IMR-90 (cell line): ENCODE measurements around the gene DNM3. TPM values are rescaled to one million over a fixed set of nuclear protein-coding genes. Genes with fewer than 3 reads are reported as not detected.
A peak's percentile ranks its signal among the peaks of the same experiment; 100 is the strongest.

Source experiments
- ATAC-seq: fragments of 200-7000 bp; cut with Tn5 transposase; 2 replicates; pipeline ENCODE4 v1.9.1; 2020; ENCODE audit warnings: low read depth, mild to moderate bottlenecking, moderate library complexity
- BruUV-seq: library from RNA; stranded (reverse); fragments of 400-500 nt; replicated peaks from 2 replicates; lab custom pipeline; 2021; lab: Mats Ljungman, UMichigan
- CTCF ChIA-PET: fragments of 300-600 bp; formaldehyde crosslinking; extraction: SDS; loops from one replicate; lab custom pipeline; 2021; ENCODE audit warnings: antibody characterized with exemption; lab: Yijun Ruan, JAX
- POLR2A ChIA-PET: fragments of 300-600 bp; sonication (Branson Sonifier 250); formaldehyde crosslinking; loops from one replicate; lab custom pipeline; 2022; ENCODE audit warnings: antibody characterized with exemption; ENCODE audit not compliant: unreplicated experiment; lab: Charles Lee
- DNase-seq: peaks from one replicate; pipeline ENCODE4 v3.0.0; 2013
- H2AFZ ChIP-seq: replicated peaks from 2 replicates; pipeline ENCODE3; 2013; ENCODE audit warnings: low read length, mild to moderate bottlenecking; ENCODE audit not compliant: poor library complexity
- H2AK5ac ChIP-seq: 2 replicates; pipeline ENCODE4 v1.6.1; 2013; ENCODE audit warnings: low read depth, low read length, inconsistent platforms
- H2AK9ac ChIP-seq: replicated peaks from 2 replicates; pipeline ENCODE3; 2013; ENCODE audit warnings: mild to moderate bottlenecking, low read depth, low read length, moderate library complexity; ENCODE audit not compliant: poor library complexity
- H2BK120ac ChIP-seq: 2 replicates; pipeline ENCODE4 v1.6.1; 2013; ENCODE audit warnings: low read depth, low read length, inconsistent platforms
- H2BK15ac ChIP-seq: 3 replicates; pipeline ENCODE4 v1.6.1; 2013; ENCODE audit warnings: low read depth, low read length, inconsistent platforms
- H2BK20ac ChIP-seq: 2 replicates; pipeline ENCODE4 v1.6.1; 2013; ENCODE audit warnings: low read depth, mild to moderate bottlenecking, inconsistent platforms, low read length, moderate library complexity
- H2BK5ac ChIP-seq: 2 replicates; pipeline ENCODE4 v1.6.1; 2013; ENCODE audit warnings: mild to moderate bottlenecking, low read depth, low read length, inconsistent platforms; ENCODE audit not compliant: poor library complexity, severe bottlenecking
- H3K14ac ChIP-seq: replicated peaks from 2 replicates; pipeline ENCODE4 v1.6.1; 2013; ENCODE audit warnings: low read depth, low read length, inconsistent platforms
- H3K18ac ChIP-seq: 2 replicates; pipeline ENCODE4 v1.6.1; 2013; ENCODE audit warnings: low read depth, low read length, control low read depth
- H3K23ac ChIP-seq: 2 replicates; pipeline ENCODE4 v1.6.1; 2013; ENCODE audit warnings: low read depth, low read length, inconsistent platforms
- H3K27ac ChIP-seq: 2 replicates; pipeline ENCODE4 v1.5.1; 2013; ENCODE audit warnings: mild to moderate bottlenecking, control low read depth, low read length; ENCODE audit not compliant: insufficient read depth
- H3K27me3 ChIP-seq: 2 replicates; pipeline ENCODE4 v1.6.1; 2013; ENCODE audit warnings: low read length; ENCODE audit not compliant: control insufficient read depth, insufficient read depth
- H3K36me3 ChIP-seq: 2 replicates; pipeline ENCODE4 v1.6.1; 2013; ENCODE audit warnings: low read length, mixed read lengths; ENCODE audit not compliant: control insufficient read depth, insufficient read depth
- H3K4ac ChIP-seq: 2 replicates; pipeline ENCODE4 v1.6.1; 2013; ENCODE audit warnings: low read depth, low read length, inconsistent platforms
- H3K4me1 ChIP-seq: 2 replicates; pipeline ENCODE4 v1.6.1; 2013; ENCODE audit warnings: low read length, mixed read lengths; ENCODE audit not compliant: control insufficient read depth, insufficient read depth
- H3K4me2 ChIP-seq: 2 replicates; pipeline ENCODE4 v1.6.1; 2013; ENCODE audit warnings: low read depth, mild to moderate bottlenecking, control low read depth, low read length, moderate library complexity
- H3K4me3 ChIP-seq: 2 replicates; pipeline ENCODE4 v1.5.1; 2013; ENCODE audit warnings: low read depth, mild to moderate bottlenecking, control low read depth, low read length, moderate library complexity; ENCODE audit not compliant: insufficient read depth
- H3K56ac ChIP-seq: 2 replicates; pipeline ENCODE4 v1.6.1; 2013; ENCODE audit warnings: low read length, inconsistent platforms; ENCODE audit not compliant: insufficient read depth; ENCODE audit errors: extremely low read depth
- H3K79me1 ChIP-seq, 2 experiments: 2 replicates each; pipeline ENCODE4 v1.6.1; 2013; ENCODE audit warnings: low read length in 2 of 2, inconsistent platforms in 1 of 2, low read depth in 1 of 2
- H3K9ac ChIP-seq: 2 replicates; pipeline ENCODE4 v1.6.1; 2013; ENCODE audit warnings: low read depth, low read length, control low read depth
- H3K9me1 ChIP-seq: 2 replicates; pipeline ENCODE4 v1.6.1; 2013; ENCODE audit warnings: low read length, inconsistent platforms; ENCODE audit not compliant: insufficient read depth
- H3K9me3 ChIP-seq: 2 replicates; pipeline ENCODE4 v1.6.1; 2013; ENCODE audit warnings: low read length; ENCODE audit not compliant: control insufficient read depth, insufficient read depth
- H4K20me1 ChIP-seq: 2 replicates; pipeline ENCODE4 v1.6.1; 2013; ENCODE audit warnings: low read length, inconsistent platforms; ENCODE audit not compliant: insufficient read depth
- H4K5ac ChIP-seq: 2 replicates; pipeline ENCODE4 v1.6.1; 2013; ENCODE audit warnings: mild to moderate bottlenecking, low read depth, low read length, control low read depth
- H4K8ac ChIP-seq, 2 experiments: 2 replicates each; pipeline ENCODE4 v1.6.1; 2013; ENCODE audit warnings: low read depth in 2 of 2, low read length in 2 of 2, control low read depth in 1 of 2, inconsistent platforms in 1 of 2
- H4K91ac ChIP-seq: 2 replicates; pipeline ENCODE4 v1.6.1; 2013; ENCODE audit warnings: low read depth, low read length, inconsistent platforms; ENCODE audit not compliant: insufficient read depth
- BHLHE40 ChIP-seq: fragments of 150-350 bp; IDR thresholded peaks from 2 replicates; pipeline ENCODE4 v1.6.1; 2016; ENCODE audit warnings: mild to moderate bottlenecking, low read depth, low read length
- CHD1 ChIP-seq: IDR thresholded peaks from 2 replicates; pipeline ENCODE4 v1.6.1; 2012; ENCODE audit warnings: low read depth, low read length, improper control_type of control experiment
- CTCF ChIP-seq: conservative IDR thresholded peaks from 2 replicates; pipeline ENCODE4 v1.5.1; 2012; ENCODE audit warnings: mild to moderate bottlenecking, low read depth, low read length, improper control_type of control experiment
- ELK1 ChIP-seq: fragments of 150-350 bp; IDR thresholded peaks from 2 replicates; pipeline ENCODE4 v1.6.1; 2016; ENCODE audit warnings: low read depth, mild to moderate bottlenecking, low read length, moderate library complexity, borderline replicate concordance
- MAFK ChIP-seq: IDR thresholded peaks from 2 replicates; pipeline ENCODE4 v1.6.1; 2012; ENCODE audit warnings: low read depth, low read length, improper control_type of control experiment
- MAZ ChIP-seq: IDR thresholded peaks from 2 replicates; pipeline ENCODE4 v1.6.1; 2012; ENCODE audit warnings: low read depth, mild to moderate bottlenecking, low read length, improper control_type of control experiment, moderate library complexity, borderline replicate concordance
- MXI1 ChIP-seq: IDR thresholded peaks from 2 replicates; pipeline ENCODE4 v1.6.1; 2012; ENCODE audit warnings: low read depth, mild to moderate bottlenecking, low read length, moderate library complexity, borderline replicate concordance
- NFE2L2 ChIP-seq: fragments of 150-350 bp; IDR thresholded peaks from 2 replicates; pipeline ENCODE4 v1.6.1; 2016; ENCODE audit warnings: low read depth, mild to moderate bottlenecking, low read length
- RAD21 ChIP-seq: IDR thresholded peaks from 2 replicates; pipeline ENCODE4 v1.6.1; 2012; ENCODE audit warnings: low read length, improper control_type of control experiment
- RCOR1 ChIP-seq: IDR thresholded peaks from 2 replicates; pipeline ENCODE4 v1.6.1; 2012; ENCODE audit warnings: mild to moderate bottlenecking, low read length, improper control_type of control experiment; ENCODE audit not compliant: insufficient replicate concordance
- RFX5 ChIP-seq: IDR thresholded peaks from 2 replicates; pipeline ENCODE4 v1.8.0; 2012; ENCODE audit warnings: low read depth, mild to moderate bottlenecking, low read length, moderate library complexity
- WGBS, 2 experiments: methylation state at CpG; one replicate each; pipeline versions ENCODE4 v1.1.5 to v1.1.7; 2013; ENCODE audit warnings: missing lambda C conversion rate in 2 of 2; ENCODE audit not compliant: insufficient read length in 1 of 2; ENCODE audit errors: extremely low coverage in 2 of 2; 5-methylcytosine and 5-hydroxymethylcytosine counted together
- dilution Hi-C: fragments of 300-500 bp; cut with HindIII; formaldehyde crosslinking; loops from one replicate; pipeline ENCODE4 v1.14.3; 2018; ENCODE audit warnings: low sequenced_read_pairs; ENCODE audit not compliant: unreplicated experiment
- in situ Hi-C: fragments of 300-500 bp; cut with MboI; formaldehyde crosslinking; loops from 3 replicates; pipeline ENCODE4 v1.14.3; 2019; ENCODE audit warnings: low sequenced_read_pairs, inconsistent platforms, mixed read lengths
- intact Hi-C: fragments of 100-400 bp; cut with micrococcal nuclease; formaldehyde crosslinking; loops from 2 replicates; pipeline ENCODE4 v1.10.0; 2022
- polyA plus RNA-seq, 3 experiments: library from polyadenylated mRNA; depleted of rRNA; stranded (reverse); fragments of >200 nt; gene quantifications; 2 replicates each; pipeline ENCODE4 v1.2.3, GENCODE V29; 2012; ENCODE audit warnings: low replicate concordance in 1 of 3
- total RNA-seq: library from RNA; depleted of rRNA; stranded (reverse); fragments of >200 nt; gene quantifications from 2 replicates; pipeline ENCODE4 v1.2.3, GENCODE V29; 2012
- TF ChIP-seq, protein P1 (sequence below): fragments of 150-350 bp; IDR thresholded peaks from 2 replicates; pipeline ENCODE4 v1.6.1; 2017; ENCODE audit warnings: mild to moderate bottlenecking, antibody characterized with exemption, low read length, low read depth

The DNM3 gene
- total and polyA plus RNA-seq, 2 of the 4 experiments (the other 2 are of a cell fraction): 0.36 TPM

DNA sequence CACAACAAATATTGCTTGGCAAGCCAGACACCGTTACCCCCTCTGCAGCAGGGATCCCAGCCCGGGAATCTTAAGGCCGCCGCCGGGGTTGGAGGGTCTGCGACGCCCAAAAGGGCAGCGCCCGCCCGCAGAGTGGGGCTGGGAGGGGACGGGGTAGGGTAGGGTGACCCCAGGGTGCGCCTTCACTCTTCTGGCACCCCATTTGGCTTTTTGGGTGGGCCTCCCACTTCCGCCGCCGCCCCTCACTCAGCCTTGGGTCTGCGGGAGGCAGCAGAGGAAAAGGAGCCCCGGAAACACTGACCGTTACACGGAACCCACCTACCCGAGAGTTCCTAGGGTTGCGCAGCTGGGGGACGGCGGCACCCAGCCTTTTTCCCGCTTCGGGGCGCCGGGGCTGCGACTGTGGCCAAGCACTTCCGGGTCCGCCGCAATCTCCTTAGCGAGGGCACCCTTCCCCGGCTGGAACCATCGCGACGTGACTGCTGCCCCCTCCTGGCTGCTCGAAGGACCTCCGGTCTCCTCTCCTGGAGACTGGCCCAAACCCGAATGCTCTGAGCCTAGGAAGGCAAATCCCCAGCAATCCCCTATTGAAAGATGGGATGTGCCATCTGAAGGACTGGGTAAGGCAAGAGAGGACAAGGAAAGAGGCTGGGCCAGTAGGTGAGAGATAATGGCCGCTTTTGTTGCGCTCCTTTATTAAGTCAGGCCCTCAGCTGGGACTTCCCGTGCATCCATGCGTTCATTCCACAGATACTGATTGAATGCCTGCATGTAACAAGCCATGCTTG, 602.6 kb downstream of the DNM3 start, which contains the start of gene PIGC:
TSS of gene PIGC (minus strand) at position 404 of the 788 bp plus-strand sequence. CDS start 1,447 bp downstream, outside the sequence.
- peak within 1 kb of the TSS; percentile 73 for H2BK5ac ChIP-seq
- H4K20me1 ChIP-seq: no peaks in the 10 kb centered on the region
- CTCF ChIA-PET: interaction anchor here (0.5 to 1.5 kb wide), 4 partner anchors 191 to 441 kb away, joined by 3 to 5 read pairs (median 4); no protein-coding TSS in a partner anchor
- in situ Hi-C loops (no loop called here), intact Hi-C loops (loop anchor here (1.0 to 5.0 kb wide), 4 partner anchors 45 to 442 kb away; no protein-coding TSS in a partner anchor), dilution Hi-C loops (no loop called here)
- ATAC-seq (peak; percentile 99), DNase-seq (peak; percentile 79)
- no peaks in the 10 kb centered on the region for H3K27me3 ChIP-seq
- H2BK120ac ChIP-seq: peak within 1 kb of the TSS; percentile 44
- H2AFZ ChIP-seq: peak within 1 kb of the TSS; percentile 97
- peaks cover 26 to 41% of the 10 kb centered on the region in 2 experiments for H3K79me1 ChIP-seq
- H3K9ac ChIP-seq: peak within 1 kb of the TSS; percentile 86
- peak within 1 kb of the TSS; percentile 33 to 92; a peak in 3 of 4 replicates for H4K8ac ChIP-seq
- peak within 1 kb of the TSS; percentile 32; the same call in 1 of the 2 replicates for H2BK20ac ChIP-seq
- H3K4me1 ChIP-seq: peaks cover 4% of the 10 kb centered on the region
- H3K27ac ChIP-seq: peak within 1 kb of the TSS; percentile 84
- H4K5ac ChIP-seq: peak within 1 kb of the TSS; percentile 83
- H2AK5ac ChIP-seq: no peak within 1 kb of the TSS
- H2AK9ac ChIP-seq: peak within 1 kb of the TSS; percentile 79
- no peaks in the 10 kb centered on the region for H3K9me3 ChIP-seq
- peak within 1 kb of the TSS; percentile 78; the same call in 1 of the 2 replicates for H3K23ac ChIP-seq
- H3K4me3 ChIP-seq: peak within 1 kb of the TSS; percentile 90
- H4K91ac ChIP-seq: peak within 1 kb of the TSS; percentile 65
- H3K18ac ChIP-seq: peak within 1 kb of the TSS; percentile 27; the same call in 1 of the 2 replicates
- peaks cover 15% of the 10 kb centered on the region for H3K9me1 ChIP-seq
- H3K14ac ChIP-seq: peak within 1 kb of the TSS; percentile 73
- H3K56ac ChIP-seq: peak within 1 kb of the TSS; percentile 63; the same call in 1 of the 2 replicates
- TSS peak; percentile 72 for BruUV-seq
- WGBS, 2 experiments: 12% methylated on average over 5 of the region's 43 CpGs; no CpG with 5 or more reads in 1 of the 2 experiments
- H3K4ac ChIP-seq: peak within 1 kb of the TSS; percentile 80
- no peak within 1 kb of the TSS; the same call in 2 of the 3 replicates for H2BK15ac ChIP-seq
- peaks cover 5% of the 10 kb centered on the region for H3K36me3 ChIP-seq
- POLR2A ChIA-PET: interaction anchor here (0.7 kb wide), 1 partner anchor 68 kb away, joined by 3 read pairs; no protein-coding TSS in a partner anchor
- peak within 1 kb of the TSS; percentile 97 for H3K4me2 ChIP-seq
- TF ChIP-seq CTCF: peak; percentile 87
- TF ChIP-seq MAFK: no peak; the same call in 1 of the 2 replicates
- TF ChIP-seq, protein P1, sequence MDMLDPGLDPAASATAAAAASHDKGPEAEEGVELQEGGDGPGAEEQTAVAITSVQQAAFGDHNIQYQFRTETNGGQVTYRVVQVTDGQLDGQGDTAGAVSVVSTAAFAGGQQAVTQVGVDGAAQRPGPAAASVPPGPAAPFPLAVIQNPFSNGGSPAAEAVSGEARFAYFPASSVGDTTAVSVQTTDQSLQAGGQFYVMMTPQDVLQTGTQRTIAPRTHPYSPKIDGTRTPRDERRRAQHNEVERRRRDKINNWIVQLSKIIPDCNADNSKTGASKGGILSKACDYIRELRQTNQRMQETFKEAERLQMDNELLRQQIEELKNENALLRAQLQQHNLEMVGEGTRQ: no peak
- no peak for TF ChIP-seq BHLHE40
- TF ChIP-seq ELK1: no peak
- 0 out of 2 replicates have a peak, but pooled peaks have one; percentile 32 for TF ChIP-seq MXI1
- no peak for TF ChIP-seq RCOR1
- no peak for TF ChIP-seq RFX5
- TF ChIP-seq RAD21: peak; percentile 75
- no peak for TF ChIP-seq CHD1
- TF ChIP-seq MAZ: peak; percentile 39; the same call in 1 of the 2 replicates
- no peak for TF ChIP-seq NFE2L2
